ENCODE data around the gene CELF3.

Gene CELF3

DNA sequence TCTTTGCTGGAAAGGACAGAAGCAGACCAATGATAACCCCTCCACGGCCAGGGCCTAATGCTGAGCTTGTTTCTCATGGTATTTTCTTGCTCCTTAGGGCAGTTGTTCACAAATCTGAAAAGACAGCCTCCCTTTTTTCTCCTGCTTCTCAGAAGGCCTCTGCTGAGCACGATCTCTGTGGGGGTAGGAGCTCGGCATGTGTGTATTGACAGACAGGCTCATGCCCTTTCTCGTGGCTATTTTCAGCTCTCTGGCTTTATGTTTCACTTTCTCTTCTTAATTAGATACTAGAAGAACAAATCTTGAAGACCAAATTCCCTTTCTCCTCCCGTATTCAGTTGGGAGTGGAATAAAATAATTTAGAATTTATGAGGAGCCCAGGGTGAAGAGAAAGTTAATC, 4.0 kb upstream of the CELF3 start:
- DNase-seq = no peak

DNA sequence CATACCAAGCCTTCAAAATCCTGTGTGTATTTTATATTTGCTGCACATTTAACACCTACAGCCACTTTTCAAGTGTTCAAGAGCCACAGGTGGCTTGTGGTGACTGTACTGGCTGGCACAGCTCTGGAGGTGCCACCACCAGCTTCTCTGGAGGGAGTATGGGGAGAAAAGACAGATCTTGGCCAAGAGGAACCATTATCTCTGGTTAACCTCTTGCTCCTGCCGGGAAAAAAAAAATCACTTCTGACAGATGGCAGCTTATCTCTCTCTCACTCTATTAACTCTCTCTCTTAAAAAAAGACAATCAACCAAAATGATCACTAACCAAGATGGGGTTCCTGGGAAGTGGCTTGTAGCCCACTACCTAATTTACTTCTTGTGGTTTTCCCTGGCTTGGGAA, 3.5 kb upstream of the CELF3 start:
- DNase-seq = no peak

DNA sequence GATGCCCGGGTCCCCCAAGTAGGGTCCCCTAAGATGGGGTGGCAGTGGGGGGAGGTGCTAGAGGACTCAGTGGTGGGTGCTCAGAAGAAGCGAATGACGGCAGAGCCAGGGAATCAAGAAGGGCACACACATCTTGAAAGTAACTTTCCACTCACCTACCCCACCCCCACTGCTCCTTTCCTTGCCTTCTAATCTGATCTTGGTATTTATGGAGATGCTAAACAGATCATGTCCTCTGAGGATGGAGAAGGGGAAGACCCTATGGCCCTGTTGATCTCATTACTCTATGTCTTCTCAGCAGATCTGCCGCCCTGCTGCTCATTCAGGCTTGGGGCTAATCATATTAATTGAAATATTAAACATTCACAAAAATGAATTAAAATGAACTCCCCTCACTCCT, 2.1 kb upstream of the CELF3 start:
- no peak for DNase-seq

DNA sequence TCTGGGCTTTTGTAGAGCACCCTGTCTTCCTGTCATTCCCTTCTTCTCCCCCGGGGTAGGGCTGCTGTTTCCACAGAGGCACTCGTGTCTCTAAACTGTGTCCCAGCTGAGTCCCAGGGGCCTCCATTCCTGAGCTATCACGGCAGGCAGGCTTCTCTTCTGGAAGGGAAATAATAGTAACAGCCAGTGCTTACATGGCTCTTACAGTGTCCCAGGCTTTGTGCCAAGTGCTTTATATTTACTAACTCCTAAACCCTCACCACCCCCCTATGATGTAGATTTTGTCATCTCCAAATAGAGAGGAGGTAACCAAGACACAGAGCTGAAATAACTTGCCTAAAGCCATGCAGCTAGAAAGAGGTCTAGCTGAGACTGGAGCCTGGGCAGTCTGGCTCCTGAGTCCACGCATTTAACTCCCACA, 1.4 kb upstream of the CELF3 start:
- DNase-seq = no peak

DNA sequence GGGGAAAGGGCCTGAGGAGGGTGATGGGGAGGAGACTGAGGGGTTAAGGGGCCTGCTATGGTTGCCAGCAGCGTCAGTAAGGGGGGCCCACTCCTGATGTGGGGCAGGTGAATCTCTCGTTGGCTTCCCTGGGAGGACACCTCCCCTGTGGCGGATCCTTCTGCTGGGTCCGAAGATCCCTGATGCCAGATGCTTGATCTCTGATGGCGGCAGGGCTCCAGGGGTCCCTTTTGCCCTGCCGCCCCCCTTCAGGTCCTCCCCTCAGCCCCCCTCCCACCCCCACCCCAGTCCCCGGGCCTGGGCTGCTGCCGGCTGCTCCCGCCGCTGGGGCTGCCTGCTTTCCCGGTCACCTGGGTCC, 219 bp downstream of the CELF3 start:
- no peak for DNase-seq

DNA sequence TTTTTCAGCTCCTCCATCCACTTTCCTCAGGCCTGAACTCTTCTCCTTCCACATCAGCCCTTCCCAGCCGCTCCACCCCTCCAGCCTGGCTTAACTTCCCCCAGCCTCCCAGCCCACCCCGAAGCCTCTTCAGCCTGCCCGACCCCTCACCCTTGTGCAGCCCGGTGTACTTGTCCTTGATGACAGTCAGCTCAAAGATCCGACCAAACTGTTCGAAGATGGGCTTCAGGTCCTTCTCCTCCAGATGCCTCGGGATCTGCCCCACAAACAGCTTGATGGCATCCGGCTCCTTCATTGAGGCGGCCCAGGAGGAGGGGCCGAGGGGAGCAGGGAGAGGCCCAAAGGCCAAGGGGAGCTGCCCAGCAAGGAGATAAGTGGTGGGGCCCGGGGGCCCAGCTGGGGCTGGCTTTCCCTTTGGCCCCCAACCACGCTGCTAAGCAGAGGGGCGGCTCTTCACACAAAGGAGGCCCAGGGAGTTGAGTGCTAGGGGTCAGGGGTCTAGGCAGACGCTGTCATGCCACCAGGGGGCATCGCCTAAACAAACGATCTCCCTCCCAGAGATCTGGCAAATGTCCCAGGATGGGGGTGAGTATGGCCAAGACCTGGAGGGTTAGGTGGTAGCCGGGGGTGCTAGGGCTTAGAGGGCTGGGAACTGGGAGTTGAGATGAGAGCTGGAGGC, 738 bp downstream of the CELF3 start:
- DNase-seq = no peak

DNA sequence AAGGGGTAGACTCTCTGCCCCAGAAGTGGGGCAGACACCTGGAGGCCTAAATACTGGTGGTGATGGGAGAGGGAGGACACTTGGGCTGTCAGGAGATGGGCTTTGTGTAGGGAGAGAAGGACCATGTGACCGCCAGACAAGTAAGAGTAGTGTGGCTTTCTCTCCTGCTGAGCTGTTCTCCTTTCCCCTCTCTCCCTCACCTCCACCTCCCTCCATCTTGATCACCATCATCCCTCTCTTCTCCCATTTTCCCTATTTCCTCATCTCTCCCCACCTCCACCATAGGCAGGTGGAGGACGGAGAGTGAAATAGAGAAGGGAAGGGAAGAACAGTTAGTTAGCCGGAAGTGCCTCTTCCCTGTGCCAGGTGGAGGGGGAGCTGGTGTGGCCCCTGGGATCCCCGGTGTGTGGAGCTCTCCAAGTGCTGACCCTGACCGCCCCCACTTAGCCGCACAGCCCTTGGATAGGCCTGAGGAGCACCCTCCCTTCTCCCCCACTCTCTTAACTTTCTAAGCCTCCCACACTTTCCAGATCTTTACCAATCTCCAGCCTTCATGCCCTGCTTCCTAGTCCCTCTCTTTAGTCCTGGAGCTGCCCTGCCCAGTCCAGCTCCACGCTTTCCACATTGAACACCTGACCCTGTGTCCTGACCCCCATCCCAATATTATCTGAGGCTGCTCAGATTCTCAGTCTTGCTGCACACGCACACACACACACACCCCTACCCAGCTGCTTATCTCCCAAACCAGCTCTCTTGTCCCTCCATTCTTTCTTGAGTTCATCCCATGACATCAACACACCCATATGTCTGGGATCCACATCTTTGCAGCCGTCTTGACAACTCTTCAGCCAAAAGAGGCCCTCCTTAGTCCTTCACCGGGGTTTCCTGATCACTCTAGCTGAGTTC, 1.5 kb downstream of the CELF3 start:
- DNase-seq = no peak

DNA sequence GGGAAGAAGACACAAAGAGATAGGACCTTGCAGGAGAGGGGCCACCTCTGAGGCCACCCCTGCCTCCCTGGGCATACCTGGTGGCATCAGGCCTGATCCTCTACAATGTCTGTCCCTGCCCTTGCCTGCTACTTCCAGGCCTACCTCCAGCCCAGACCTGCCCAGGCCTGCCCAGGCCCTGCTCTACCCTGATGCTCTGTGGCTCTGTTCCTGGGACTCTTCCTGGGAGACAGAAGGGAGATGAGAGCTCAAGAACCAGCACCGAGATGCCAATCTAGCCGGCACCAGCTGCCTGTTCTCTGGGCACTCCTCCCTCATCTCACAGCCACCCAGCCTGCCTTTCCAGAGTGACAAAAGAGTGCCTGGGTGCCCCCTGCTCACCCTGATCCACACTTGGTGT, 2.7 kb downstream of the CELF3 start:
- DNase-seq = no peak

DNA sequence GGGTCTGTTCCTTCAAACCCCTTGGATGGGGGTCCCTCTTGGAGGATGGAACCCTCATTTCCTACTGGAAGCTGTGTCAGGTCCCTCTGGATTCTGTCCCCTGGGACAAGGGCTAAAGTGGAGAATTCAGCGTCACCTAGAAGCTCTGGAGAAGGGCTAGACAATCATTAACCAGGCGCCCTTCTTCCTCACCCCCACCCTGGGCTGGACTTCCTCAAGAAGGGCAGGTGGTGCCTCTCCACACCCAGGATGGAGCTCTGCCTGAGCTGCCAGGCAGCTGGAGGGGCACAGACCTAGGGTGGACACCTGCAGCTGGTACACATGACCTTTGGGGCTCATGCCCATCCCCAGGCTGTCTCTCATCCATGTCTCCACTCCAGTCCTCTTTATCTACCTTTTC, 3.6 kb downstream of the CELF3 start:
- DNase-seq = no peak

DNA sequence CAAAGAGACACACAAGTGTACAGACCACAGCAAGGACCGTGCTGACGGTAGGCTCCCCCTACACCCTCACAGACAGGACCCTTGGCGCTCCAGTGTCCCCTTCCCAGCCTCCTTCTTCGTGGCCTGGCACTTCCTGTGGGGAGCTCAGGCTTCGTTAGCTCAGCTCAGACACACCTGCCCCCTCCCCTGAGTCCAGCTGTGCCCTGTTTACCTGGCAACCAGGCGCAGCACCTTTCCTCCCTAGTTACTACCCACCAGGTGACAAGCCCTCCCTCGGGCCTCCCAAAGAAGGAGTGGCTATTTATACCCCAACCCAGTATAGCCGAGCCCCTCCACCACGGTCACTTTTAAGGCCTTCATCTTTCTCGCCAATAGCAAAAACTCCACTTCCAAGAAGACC, 4.7 kb downstream of the CELF3 start:
- no peak for DNase-seq

DNA sequence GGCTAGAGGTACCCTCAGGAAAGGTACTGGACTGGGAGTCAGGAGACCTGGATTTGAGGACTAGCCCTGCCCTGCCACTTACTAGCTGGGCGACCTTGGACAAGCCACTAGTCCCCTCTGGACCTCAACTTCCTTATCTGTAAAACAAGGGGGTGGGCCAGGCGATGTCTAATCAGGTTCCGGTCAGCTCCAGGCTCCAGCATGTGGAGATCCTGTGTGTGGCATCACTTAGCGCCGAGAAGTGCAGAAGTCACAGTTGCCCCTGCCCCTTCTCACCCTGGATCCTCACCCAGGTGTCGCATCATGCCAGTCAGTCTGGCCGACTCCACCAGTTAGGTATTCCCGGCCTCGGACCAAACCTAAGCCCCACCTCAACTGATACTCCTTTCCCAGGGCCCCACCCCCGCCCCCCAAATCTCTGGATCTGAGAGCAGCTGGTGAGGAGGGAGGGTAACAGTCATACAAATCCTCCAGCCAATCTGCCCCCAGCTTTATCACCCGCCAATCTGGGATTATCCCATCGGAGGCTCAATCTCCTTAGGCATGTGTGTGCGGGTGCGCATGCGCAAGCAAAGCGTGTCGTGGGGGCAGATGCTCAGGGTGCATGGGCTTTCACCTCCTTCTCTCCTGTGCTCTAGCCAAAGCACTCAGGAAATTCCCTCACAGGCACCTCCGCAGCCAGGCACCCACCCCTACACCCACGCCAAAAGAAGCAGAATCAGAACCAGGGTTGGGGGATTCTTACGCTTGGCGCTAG, 5.4 kb downstream of the CELF3 start:
- DNase-seq = no peak

DNA sequence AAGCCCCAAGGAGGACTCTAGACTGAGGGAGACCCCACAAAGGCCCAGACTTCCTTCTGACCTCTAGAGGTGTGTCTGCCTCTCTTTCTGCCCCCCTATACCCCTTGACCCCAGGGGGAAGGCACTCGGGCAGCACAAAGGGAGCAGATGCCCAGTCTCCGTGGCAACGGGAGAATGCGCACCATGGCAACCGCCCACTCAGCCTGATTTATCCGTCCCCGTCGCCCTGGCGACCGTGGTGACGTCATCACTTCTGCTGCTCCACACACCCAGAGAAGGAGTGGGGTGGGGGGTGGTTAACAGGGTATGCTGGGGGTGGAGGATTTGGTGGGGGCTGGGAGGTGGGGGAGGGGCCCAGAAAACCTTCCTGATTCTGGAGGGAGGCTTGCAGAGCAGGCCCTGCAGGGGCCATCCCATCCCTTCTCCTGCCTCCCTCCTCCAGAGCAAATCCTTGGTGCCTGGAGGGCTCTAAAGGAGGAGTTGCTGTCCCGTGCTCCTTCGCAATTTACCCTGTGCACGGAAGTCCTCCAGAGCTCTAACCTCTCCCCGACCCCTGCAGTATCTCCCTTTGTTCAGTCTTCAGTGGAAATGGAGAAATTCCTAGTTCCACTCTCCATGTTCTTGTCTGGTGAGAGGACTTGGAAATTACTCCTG, 6.3 kb downstream of the CELF3 start:
- peak; percentile 51 for DNase-seq

DNA sequence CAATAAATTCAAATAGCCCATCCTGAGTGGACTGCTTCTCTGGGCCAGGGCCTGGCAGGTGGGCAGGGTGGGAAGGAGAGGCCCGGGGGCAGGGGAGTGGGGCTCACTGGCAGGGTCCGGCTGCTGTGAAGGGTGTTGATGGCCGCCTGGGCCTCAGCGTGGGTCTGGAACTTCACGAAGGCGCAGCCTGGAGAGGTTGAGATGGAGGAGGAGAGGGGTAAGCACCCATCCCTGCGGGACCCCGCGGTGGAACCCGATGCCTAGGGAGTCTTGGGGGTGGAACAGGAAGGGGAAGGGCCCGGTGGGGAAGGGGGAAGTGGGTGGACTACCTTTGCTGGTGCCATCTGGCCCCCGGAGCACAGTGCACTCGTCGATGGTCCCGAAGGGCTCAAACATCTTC, 7.7 kb downstream of the CELF3 start:
- DNase-seq = no peak

DNA sequence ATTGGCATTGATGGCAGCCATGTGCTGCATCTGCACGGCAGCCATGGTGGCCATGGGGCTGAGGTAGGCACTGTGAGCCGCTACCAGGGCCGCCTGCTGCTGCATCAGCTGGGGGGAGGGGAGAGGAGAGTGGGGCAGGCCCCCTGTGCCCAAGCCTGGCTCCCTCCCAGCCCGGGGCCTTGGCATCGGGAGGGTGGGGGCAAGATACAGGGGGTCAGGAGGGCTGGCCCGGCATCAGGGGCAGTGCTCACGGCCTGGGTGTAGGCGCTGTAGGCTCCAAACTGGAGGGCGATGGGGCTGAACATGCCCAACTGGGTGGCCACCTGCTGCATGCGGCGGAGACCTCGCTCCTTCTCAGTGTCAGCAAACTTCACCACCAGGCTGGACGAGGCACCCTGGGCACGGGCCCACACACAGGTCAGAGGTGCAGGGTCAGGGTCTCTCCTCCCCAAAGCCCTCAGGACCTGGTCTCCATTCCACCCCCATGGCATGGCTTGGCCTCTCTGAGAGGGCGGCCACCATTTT, 9.0 kb downstream of the CELF3 start:
- no peak for DNase-seq

DNA sequence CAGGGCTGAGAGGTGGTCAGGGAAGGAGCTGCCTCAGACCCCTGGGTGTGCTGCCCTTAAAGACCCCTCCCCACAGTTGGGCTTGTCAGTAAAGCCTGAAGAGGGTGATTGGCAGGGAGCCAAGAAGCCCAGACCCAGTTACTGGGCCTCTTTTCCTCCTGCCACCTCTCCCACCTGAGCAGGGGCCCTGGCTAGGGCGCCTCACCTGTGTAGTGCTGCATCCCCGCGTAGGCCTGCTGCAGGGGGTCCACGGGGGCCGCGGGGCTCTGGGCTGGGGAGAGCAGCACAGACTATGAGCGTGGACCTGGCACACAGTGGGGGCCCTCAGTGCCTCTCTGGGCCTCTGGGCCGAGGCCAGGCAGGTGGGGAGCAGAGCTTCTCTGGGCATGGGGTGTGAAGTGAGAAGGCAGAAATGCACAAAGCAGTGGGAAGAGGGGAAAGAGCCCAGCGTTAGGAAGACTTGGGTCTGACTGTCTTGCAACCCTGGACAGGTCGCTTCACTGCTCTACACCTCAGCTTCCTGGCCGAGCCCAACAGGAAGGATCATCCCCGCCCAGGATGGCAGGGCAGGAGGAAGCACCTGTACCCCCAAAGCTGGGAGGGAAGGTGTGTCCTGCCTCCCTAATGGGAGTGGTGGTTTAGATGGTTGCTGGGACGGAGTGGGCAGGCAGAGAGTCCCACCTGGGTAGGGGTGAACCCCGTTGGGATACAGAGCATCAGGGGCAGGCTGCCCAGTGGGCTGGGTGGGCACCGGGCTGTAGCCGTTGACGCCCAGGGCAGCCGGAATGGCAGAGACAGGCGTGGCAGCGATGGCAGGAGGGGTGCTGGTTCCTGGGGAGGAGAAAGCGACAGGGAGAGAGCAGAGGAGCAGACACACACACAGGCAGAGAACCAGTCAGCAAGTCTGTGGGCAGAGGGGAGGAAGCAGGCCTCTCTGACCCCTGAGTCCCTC, 9.9 kb downstream of the CELF3 start:
- DNase-seq = no peak

DNA sequence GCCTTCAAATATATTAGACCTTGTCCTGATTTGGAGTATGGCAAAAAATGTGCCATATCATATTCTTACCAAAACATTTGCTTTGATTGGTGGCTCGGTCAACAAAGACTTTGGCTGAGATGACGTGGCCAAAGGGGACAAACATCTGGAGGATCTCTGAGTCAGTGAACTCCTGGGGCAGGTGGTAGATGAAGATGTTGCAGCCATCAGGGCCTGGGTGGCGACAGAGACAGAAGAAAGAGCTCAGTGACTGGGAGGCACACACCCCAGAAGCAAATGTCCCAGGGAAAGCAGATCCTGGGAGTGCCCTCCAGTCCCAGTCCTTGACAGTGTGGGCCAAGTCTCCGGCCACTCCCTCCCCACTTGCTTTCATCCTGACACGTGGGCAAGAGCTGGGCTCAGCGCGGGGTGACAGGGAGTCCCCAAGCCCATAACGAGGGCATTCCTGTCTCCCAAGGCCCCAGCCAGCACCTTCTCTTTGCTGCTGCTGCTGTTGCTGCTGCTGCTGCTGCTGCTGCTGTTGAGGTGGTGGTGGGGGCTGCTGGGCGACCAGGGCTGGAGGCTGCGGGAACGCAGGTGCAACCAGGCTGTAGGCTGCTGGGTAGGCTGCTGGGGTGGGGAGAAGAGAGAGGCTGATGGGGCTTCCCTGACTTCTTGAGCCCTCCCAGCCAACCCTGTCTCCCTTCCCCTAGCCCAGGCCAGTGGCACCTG, 10.7 kb downstream of the CELF3 start:
- no peak for DNase-seq

DNA sequence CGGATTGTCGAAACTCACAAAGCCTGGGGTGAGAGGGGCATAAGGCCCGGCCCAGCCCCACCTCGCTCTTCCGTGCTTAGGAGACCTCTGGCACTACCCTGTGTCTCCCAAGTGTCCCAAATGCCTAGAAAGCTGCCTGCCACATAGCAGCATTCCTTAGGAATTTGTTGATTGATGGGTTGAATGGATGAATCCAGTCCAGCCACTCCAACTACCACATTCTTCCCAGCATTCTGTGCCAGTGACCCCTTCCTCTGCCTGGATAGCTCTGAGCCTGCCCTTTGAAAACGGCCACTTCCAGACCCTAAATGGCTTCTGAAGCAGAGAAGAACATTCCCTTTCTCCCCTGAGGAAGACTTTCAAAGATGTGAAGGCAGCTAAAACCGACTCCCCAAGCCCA, 11.5 kb downstream of the CELF3 start:
- no peak for DNase-seq

DNA sequence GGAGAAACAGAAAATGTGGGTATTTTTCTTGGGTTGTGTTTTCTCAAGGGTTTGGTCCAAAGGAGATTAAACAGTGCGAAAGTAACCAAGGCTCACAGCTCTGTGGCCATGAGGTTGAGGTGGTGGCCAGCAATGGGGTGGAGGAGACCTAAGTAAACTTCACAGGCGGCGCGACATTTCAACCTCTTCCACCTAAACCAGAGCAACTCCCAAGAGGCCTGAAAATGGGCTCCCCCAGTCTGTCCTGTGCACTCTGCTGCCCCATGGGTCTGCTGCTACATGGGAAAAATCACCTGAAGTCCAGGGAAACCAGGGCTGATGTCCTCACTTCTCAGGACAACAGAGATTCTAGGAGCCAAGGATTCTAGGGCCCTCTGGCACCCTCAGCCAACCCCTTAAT, 12.4 kb downstream of the CELF3 start:
- no peak for DNase-seq

DNA sequence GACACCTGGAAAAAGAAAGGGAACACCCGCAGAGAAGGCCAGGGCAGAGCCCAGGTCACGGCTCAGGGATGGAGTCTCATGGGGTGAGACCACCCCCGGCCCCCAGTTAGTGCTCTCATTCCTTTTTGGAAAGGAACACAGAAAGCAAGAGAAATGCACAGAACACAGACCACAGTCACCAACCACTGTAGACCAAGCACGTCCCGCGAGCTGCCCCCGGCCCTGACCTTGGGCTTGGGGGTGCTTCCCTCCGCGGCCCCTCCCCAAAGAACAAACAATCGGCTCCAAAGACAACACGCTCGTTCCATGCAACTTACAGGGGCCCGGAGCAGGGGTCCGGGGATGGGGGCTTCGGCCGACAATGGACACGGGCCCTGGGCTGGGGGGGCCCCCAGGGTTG, 12.8 kb downstream of the CELF3 start:
- no peak for DNase-seq

DNA sequence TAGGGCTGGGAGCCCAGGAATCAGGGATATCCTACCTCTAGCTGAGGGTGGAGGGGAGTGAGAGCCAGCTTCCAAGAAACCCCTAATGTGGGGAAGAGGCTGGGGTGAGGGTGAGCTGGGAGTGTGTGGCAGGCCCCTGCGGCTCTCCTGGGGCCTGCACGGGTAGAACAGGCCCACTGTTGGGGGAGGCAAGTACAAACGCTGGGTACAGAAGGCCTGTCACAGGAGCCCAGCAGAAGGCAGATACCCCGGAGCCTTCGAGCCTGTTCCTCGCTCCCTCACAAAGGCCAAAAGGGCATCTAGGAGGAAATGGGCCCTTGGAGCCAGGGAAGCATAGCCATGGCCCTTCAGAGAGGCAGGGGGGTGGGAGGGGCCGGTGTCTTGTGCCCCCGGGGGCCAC, 13.7 kb downstream of the CELF3 start:
- DNase-seq = no peak

DNA sequence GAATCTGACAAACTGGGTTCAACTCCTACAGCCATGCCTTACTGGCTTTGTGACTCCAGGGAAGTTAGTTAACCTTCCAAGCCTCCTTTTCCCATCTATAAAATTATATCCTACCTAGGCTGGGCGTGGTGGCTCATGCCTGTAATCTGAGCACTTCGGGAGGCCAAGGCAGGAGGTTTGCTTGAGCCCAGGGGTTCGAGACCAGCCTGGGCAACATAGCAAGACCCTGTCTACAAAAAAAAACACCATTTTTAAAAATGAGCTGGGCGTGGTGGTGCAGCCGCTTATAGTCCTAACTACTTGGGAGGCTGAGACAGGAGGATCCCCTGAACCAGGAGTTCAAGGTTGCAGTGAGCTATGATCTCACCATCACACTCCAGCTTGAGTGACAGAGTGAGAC, 15.1 kb downstream of the CELF3 start:
- DNase-seq = no peak
